K562 (cell line): Measurements from ENCODE around the gene TOMM22. TPM values are rescaled to one million over a fixed set of nuclear protein-coding genes. Genes with fewer than 3 reads are reported as not detected.

Experiments
- BACH1 ChIP-seq: fragments of 200-800 bp; sonication (Bioruptor generic); IDR thresholded peaks from 2 replicates; pipeline ENCODE4 v1.6.1; 2016; ENCODE audit warnings: missing genetic modification characterization, missing compliant biosample characterization
- C11orf30 ChIP-seq: fragments of 450-650 bp; IDR thresholded peaks from 2 replicates; pipeline ENCODE4 v1.6.1; 2016; ENCODE audit warnings: low read depth, mild to moderate bottlenecking
- CBFA2T3 ChIP-seq: fragments of 450-650 bp; IDR thresholded peaks from 2 replicates; pipeline ENCODE4 v1.6.1; 2017
- FOS ChIP-seq: IDR thresholded peaks from 3 replicates; pipeline ENCODE4 v1.6.1; 2011; ENCODE audit not compliant: insufficient read length; ENCODE audit errors: extremely low read depth
- FOSL1 ChIP-seq: fragments of 200-800 bp; sonication (Bioruptor generic); conservative IDR thresholded peaks from 2 replicates; pipeline ENCODE4 v1.6.1; 2016; ENCODE audit warnings: missing genetic modification characterization, missing compliant biosample characterization
- GTF2F1 ChIP-seq: IDR thresholded peaks from 2 replicates; pipeline ENCODE4 v1.6.1; 2011; ENCODE audit warnings: low read depth, low read length, improper control_type of control experiment
- MAFF ChIP-seq: IDR thresholded peaks from 2 replicates; pipeline ENCODE4 v1.6.1; 2012; ENCODE audit warnings: low read length, improper control_type of control experiment
- MCM2 ChIP-seq: fragments of 450-650 bp; IDR thresholded peaks from 2 replicates; pipeline ENCODE4 v1.6.1; 2017; ENCODE audit warnings: low read depth, mild to moderate bottlenecking
- NCOA2 ChIP-seq, 2 experiments: fragments of 450-650 bp; IDR thresholded peaks; 2 replicates each; pipeline ENCODE4 v1.6.1; 2018; ENCODE audit warnings: mild to moderate bottlenecking in 2 of 2, moderate library complexity in 1 of 2; ENCODE audit not compliant: partially characterized antibody in 2 of 2
- NEUROD1 ChIP-seq: fragments of 150-350 bp; IDR thresholded peaks from 2 replicates; pipeline ENCODE4 v1.6.1; 2014; ENCODE audit warnings: borderline replicate concordance, low read length, low read depth; ENCODE audit not compliant: partially characterized antibody
- NFYB ChIP-seq: IDR thresholded peaks from 2 replicates; pipeline ENCODE4 v1.6.1; 2011; ENCODE audit warnings: mild to moderate bottlenecking, moderate library complexity; ENCODE audit not compliant: insufficient read length; ENCODE audit errors: extremely low read depth
- NR4A1 ChIP-seq, 2 experiments: fragments of 250-450 bp in 1 of 2; fragments of 450-650 bp in 1 of 2; sonication (Bioruptor Pico) in 1 of 2; IDR thresholded peaks; 2 replicates each; pipeline versions ENCODE4 v1.4.0 to v1.6.1; 2016 to 2020; ENCODE audit warnings: mild to moderate bottlenecking in 2 of 2, missing compliant biosample characterization in 1 of 2, missing genetic modification characterization in 1 of 2, moderate library complexity in 1 of 2
- PURB ChIP-seq: sonication (generic); formaldehyde crosslinking; IDR thresholded peaks from 2 replicates; pipeline ENCODE4 v1.9.0; 2021; ENCODE audit warnings: low read depth, mild to moderate bottlenecking, missing genetic modification reagents
- RHOXF2B ChIP-seq: fragments of 250-450 bp; sonication (Bioruptor Pico); conservative IDR thresholded peaks from 2 replicates; pipeline ENCODE4 v1.5.1; 2021
- SAFB2 ChIP-seq: fragments of 200-400 bp; formaldehyde crosslinking; IDR thresholded peaks from 2 replicates; pipeline ENCODE4 v1.6.1; 2018; ENCODE audit warnings: borderline replicate concordance, low read length, low read depth, moderate library complexity; ENCODE audit not compliant: severe bottlenecking
- SPI1 ChIP-seq: IDR thresholded peaks from 2 replicates; pipeline ENCODE4 v1.6.1; 2011; ENCODE audit warnings: low read depth, low read length, control low read depth, borderline replicate concordance
- ZBTB8A ChIP-seq: fragments of 450-650 bp; IDR thresholded peaks from 2 replicates; pipeline ENCODE4 v1.6.1; 2018; ENCODE audit warnings: mild to moderate bottlenecking, moderate library complexity; ENCODE audit not compliant: partially characterized antibody
- ZFPM2 ChIP-seq: fragments of 250-450 bp; sonication (Bioruptor Pico); IDR thresholded peaks from 2 replicates; pipeline ENCODE4 v1.5.1; 2022; ENCODE audit warnings: mild to moderate bottlenecking
- polyA plus RNA-seq, 8 experiments: library from polyadenylated mRNA; depleted of rRNA in 4 of 8; stranded (reverse) in 5 of 8; unstranded in 3 of 8; fragments of >200 nt; fragmentation: Nextera tagmentation in 2 of 8; fragmentation: Illumina TruSeq in 1 of 8; extraction: Ambion mirVana in 2 of 8; extraction: Trizol in 1 of 8; gene quantifications; 2 replicates each; pipeline versions ENCODE4 v1.2.1 to v1.2.3, GENCODE V29; 2011 to 2014; ENCODE audit warnings: inconsistent platforms in 1 of 8, missing spikeins in 1 of 8
- total RNA-seq, 7 experiments: library from RNA; depleted of rRNA in 6 of 7; stranded (reverse); fragments of >200 nt in 6 of 7; fragmentation: Illumina TruSeq in 2 of 7; extraction: Trizol in 2 of 7; gene quantifications; 2 replicates each; pipeline versions ENCODE4 v1.2.1 to v1.2.3, GENCODE V29; 2011 to 2021; ENCODE audit warnings: low replicate concordance in 1 of 7
- TF ChIP-seq, protein P1 (sequence below): fragments of 250-450 bp; sonication (Bioruptor Pico); IDR thresholded peaks from 2 replicates; pipeline ENCODE4 v1.5.0; 2020; ENCODE audit warnings: mild to moderate bottlenecking
- TF ChIP-seq, protein P2 (sequence below): fragments of 250-450 bp; sonication (Bioruptor Pico); IDR thresholded peaks from 2 replicates; pipeline ENCODE4 v1.8.0; 2021; ENCODE audit warnings: mild to moderate bottlenecking, moderate library complexity
- TF ChIP-seq, protein P3 (sequence below): sonication (generic); formaldehyde crosslinking; IDR thresholded peaks from 2 replicates; pipeline ENCODE4 v1.8.1; 2023; ENCODE audit warnings: mild to moderate bottlenecking, missing genetic modification reagents
- TF ChIP-seq, protein P4 (sequence below): fragments of 250-450 bp; sonication (Bioruptor Pico); IDR thresholded peaks from 2 replicates; pipeline ENCODE4 v1.5.0; 2021

Gene TOMM22
- total and polyA plus RNA-seq, 9 of the 15 experiments (the other 6 are each of a cell fraction or from before 2014, with no cell fraction given) = 25.8 to 108 (median 73.8) TPM

DNA sequence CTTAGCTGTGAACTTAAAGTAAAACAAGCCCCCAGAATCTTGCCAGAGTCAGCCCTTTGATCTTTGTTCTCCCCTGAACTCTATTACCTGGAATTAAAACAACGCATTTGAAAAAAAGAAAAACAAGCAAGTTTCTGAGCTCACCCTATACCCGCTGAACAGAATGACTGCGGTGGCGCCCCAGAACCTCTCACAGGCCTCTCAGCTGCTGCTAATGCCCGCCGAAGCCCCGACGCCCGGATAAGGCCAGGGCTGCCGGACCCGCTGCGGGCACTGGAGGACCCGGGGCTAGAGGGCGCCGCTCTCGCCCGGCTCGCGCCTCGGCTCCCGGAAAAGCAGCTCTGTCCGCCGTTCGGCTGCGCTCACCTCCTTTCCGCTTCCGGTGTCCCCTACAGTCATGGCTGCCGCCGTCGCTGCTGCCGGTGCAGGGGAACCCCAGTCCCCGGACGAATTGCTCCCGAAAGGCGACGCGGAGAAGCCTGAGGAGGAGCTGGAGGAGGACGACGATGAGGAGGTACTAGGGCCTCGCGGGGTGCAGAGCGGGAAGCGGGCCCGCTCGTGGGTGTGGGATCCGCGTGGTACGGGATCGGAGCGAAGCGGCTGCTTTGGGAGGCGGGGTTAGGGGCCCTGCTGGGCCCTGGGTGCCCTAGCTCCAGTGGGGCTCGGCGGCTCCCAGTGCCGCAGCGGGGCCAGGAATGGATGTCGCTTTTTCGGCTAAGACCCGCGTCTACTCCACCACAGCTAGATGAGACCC is at the start of gene TOMM22 (continued):
- TF ChIP-seq NFYB = no peak
- TF ChIP-seq, protein P1, sequence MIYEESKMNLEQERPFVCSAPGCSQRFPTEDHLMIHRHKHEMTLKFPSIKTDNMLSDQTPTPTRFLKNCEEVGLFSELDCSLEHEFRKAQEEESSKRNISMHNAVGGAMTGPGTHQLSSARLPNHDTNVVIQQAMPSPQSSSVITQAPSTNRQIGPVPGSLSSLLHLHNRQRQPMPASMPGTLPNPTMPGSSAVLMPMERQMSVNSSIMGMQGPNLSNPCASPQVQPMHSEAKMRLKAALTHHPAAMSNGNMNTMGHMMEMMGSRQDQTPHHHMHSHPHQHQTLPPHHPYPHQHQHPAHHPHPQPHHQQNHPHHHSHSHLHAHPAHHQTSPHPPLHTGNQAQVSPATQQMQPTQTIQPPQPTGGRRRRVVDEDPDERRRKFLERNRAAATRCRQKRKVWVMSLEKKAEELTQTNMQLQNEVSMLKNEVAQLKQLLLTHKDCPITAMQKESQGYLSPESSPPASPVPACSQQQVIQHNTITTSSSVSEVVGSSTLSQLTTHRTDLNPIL (CRISPR knock-in tag) = no peak
- TF ChIP-seq, protein P2, sequence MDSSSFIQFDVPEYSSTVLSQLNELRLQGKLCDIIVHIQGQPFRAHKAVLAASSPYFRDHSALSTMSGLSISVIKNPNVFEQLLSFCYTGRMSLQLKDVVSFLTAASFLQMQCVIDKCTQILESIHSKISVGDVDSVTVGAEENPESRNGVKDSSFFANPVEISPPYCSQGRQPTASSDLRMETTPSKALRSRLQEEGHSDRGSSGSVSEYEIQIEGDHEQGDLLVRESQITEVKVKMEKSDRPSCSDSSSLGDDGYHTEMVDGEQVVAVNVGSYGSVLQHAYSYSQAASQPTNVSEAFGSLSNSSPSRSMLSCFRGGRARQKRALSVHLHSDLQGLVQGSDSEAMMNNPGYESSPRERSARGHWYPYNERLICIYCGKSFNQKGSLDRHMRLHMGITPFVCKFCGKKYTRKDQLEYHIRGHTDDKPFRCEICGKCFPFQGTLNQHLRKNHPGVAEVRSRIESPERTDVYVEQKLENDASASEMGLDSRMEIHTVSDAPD (CRISPR knock-in tag) = no peak
- TF ChIP-seq SAFB2 = no peak
- no peak for TF ChIP-seq ZFPM2
- TF ChIP-seq SPI1 = no peak
- no peak for TF ChIP-seq MCM2
- 0 out of 2 replicates have a peak, but pooled peaks have one; percentile 22 for TF ChIP-seq FOSL1 (tag)
- no peak for TF ChIP-seq CBFA2T3
- TF ChIP-seq, protein P3, sequence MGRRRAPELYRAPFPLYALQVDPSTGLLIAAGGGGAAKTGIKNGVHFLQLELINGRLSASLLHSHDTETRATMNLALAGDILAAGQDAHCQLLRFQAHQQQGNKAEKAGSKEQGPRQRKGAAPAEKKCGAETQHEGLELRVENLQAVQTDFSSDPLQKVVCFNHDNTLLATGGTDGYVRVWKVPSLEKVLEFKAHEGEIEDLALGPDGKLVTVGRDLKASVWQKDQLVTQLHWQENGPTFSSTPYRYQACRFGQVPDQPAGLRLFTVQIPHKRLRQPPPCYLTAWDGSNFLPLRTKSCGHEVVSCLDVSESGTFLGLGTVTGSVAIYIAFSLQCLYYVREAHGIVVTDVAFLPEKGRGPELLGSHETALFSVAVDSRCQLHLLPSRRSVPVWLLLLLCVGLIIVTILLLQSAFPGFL (CRISPR knock-in tag) = no peak
- no peak for TF ChIP-seq NR4A1 (CRISPR knock-in tag; IDR thresholded peaks at IDR 0.05)
- TF ChIP-seq NR4A1 (tag; IDR thresholded peaks at IDR 0.05) = 0 out of 2 replicates have a peak, but pooled peaks have one; percentile 15
- no peak for TF ChIP-seq FOS
- TF ChIP-seq BACH1 (tag) = no peak
- no peak for TF ChIP-seq NCOA2 (IDR thresholded peaks at IDR 0.05; ENCODE audit: partially characterized antibody in 2 of 2)
- no peak for TF ChIP-seq RHOXF2B
- no peak for TF ChIP-seq PURB (CRISPR knock-in tag)
- TF ChIP-seq NEUROD1 = no peak
- TF ChIP-seq, protein P4, sequence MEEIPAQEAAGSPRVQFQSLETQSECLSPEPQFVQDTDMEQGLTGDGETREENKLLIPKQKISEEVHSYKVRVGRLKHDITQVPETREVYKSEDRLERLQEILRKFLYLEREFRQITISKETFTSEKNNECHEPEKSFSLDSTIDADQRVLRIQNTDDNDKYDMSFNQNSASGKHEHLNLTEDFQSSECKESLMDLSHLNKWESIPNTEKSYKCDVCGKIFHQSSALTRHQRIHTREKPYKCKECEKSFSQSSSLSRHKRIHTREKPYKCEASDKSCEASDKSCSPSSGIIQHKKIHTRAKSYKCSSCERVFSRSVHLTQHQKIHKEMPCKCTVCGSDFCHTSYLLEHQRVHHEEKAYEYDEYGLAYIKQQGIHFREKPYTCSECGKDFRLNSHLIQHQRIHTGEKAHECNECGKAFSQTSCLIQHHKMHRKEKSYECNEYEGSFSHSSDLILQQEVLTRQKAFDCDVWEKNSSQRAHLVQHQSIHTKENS (CRISPR knock-in tag) = no peak
- TF ChIP-seq MAFF = no peak
- TF ChIP-seq GTF2F1 = peak; percentile 77
- peak; percentile 100 for TF ChIP-seq C11orf30
- TF ChIP-seq ZBTB8A = no peak
